ENCODE results near the gene ICAM1.

Gene ICAM1

GRCh38 chr19:10256551-10256950 lies 14.4 kb upstream of the ICAM1 start:
- peaks cover 50 to 58% of the 10 kb centered on the region in 2 donors for H3K36me3 Mint-ChIP-seq
- H3K9me3 Mint-ChIP-seq, result no peaks in the 10 kb centered on the region
- H3K4me3 Mint-ChIP-seq, result no peak overlapping the region
- DNase-seq (no peak), ATAC-seq (replicated peaks) (no peak)
- H3K27ac Mint-ChIP-seq, result no peak overlapping the region
- peaks cover 26 to 63% of the 10 kb centered on the region in 2 donors for H3K4me1 Mint-ChIP-seq
- H3K27me3 Mint-ChIP-seq, result no peaks in the 10 kb centered on the region

- no peaks in the 10 kb centered on the region for H3K9me3 Mint-ChIP-seq
- no peak for DNase-seq
- peaks cover 48 to 54% of the 10 kb centered on the region in 2 donors for H3K36me3 Mint-ChIP-seq
- no peak overlapping the region for H3K4me3 Mint-ChIP-seq
- H3K27me3 Mint-ChIP-seq, result no peaks in the 10 kb centered on the region
- ATAC-seq (replicated peaks), result no peak
- H3K27ac Mint-ChIP-seq, result peak overlapping the region; percentile 40
- peaks cover 25 to 58% of the 10 kb centered on the region in 2 donors for H3K4me1 Mint-ChIP-seq
These were observed 13.8 kb upstream of the ICAM1 start for GRCh38 chr19:10256970-10257615.

GRCh38 chr19:10258080-10258710 lies 12.7 kb upstream of the ICAM1 start:
- Mint-ChIP-seq H3K36me3 (peaks cover 47 to 52% of the 10 kb centered on the region in 2 donors), H3K9me3 (no peaks in the 10 kb centered on the region), H3K4me3 (no peak overlapping the region), H3K27ac (peak overlapping the region; percentile 20), H3K4me1 (peaks cover 23 to 51% of the 10 kb centered on the region in 2 donors), H3K27me3 (no peaks in the 10 kb centered on the region)
- DNase-seq (no peak), ATAC-seq (replicated peaks) (no peak)

- ATAC-seq (replicated peaks) (peak; percentile 82 to 86), DNase-seq (peak; percentile 82)
- Mint-ChIP-seq H3K9me3 (no peaks in the 10 kb centered on the region), H3K36me3 (peaks cover 40 to 44% of the 10 kb centered on the region in 2 donors), H3K4me3 (no peak overlapping the region), H3K27ac (peak overlapping the region; percentile 25), H3K27me3 (no peaks in the 10 kb centered on the region), H3K4me1 (peaks cover 19 to 42% of the 10 kb centered on the region in 2 donors)
These were observed 11.6 kb upstream of the ICAM1 start for GRCh38 chr19:10259162-10259905.

- Mint-ChIP-seq H3K36me3 (peaks cover 32 to 36% of the 10 kb centered on the region in 2 donors), H3K4me1 (peaks cover 18 to 38% of the 10 kb centered on the region in 2 donors), H3K27me3 (no peaks in the 10 kb centered on the region), H3K4me3 (peak overlapping the region in 1 of 2 donors; percentile 16), H3K27ac (peak overlapping the region; percentile 42), H3K9me3 (no peaks in the 10 kb centered on the region)
- peak; percentile 42 to 51 for ATAC-seq (replicated peaks)
- DNase-seq, result no peak
These were observed 10.8 kb upstream of the ICAM1 start for GRCh38 chr19:10260141-10260584.

GRCh38 chr19:10262771-10263170 lies 8.1 kb upstream of the ICAM1 start:
- DNase-seq, result no peak
- Mint-ChIP-seq H3K27ac (no peak overlapping the region), H3K4me3 (no peak overlapping the region), H3K4me1 (peaks cover 9 to 26% of the 10 kb centered on the region in 2 donors), H3K27me3 (no peaks in the 10 kb centered on the region), H3K9me3 (no peaks in the 10 kb centered on the region), H3K36me3 (peaks cover 14 to 18% of the 10 kb centered on the region in 2 donors)
- no peak for ATAC-seq (replicated peaks)

GRCh38 chr19:10266706-10267105 lies 4.2 kb upstream of the ICAM1 start:
- DNase-seq (no peak), ATAC-seq (replicated peaks) (no peak)
- Mint-ChIP-seq H3K4me1 (peaks cover 13 to 19% of the 10 kb centered on the region in 2 donors), H3K27me3 (no peaks in the 10 kb centered on the region), H3K27ac (no peak overlapping the region), H3K9me3 (no peaks in the 10 kb centered on the region), H3K4me3 (no peak overlapping the region), H3K36me3 (peaks cover 5 to 8% of the 10 kb centered on the region in 2 donors)

- Mint-ChIP-seq H3K4me1 (peaks cover 19 to 28% of the 10 kb centered on the region in 2 donors), H3K4me3 (no peak overlapping the region), H3K27ac (no peak overlapping the region), H3K36me3 (peaks cover 13 to 20% of the 10 kb centered on the region in 2 donors), H3K27me3 (no peaks in the 10 kb centered on the region), H3K9me3 (no peaks in the 10 kb centered on the region)
- DNase-seq (no peak), ATAC-seq (replicated peaks) (no peak)
These were observed 2.8 kb upstream of the ICAM1 start for GRCh38 chr19:10268071-10268470.

GRCh38 chr19:10269333-10270179 lies 1.4 kb upstream of the ICAM1 start:
- Mint-ChIP-seq H3K4me1 (peaks cover 22 to 39% of the 10 kb centered on the region in 2 donors), H3K9me3 (no peaks in the 10 kb centered on the region), H3K27me3 (no peaks in the 10 kb centered on the region), H3K36me3 (peaks cover 17 to 28% of the 10 kb centered on the region in 2 donors), H3K4me3 (peak overlapping the region; percentile 94 to 97), H3K27ac (peak overlapping the region; percentile 99)
- peak; percentile 86 for DNase-seq
- ATAC-seq (replicated peaks), result peak; percentile 67 to 71

GRCh38 chr19:10270180-10270615 lies 722 bp upstream of the ICAM1 start:
- Mint-ChIP-seq H3K27me3 (no peaks in the 10 kb centered on the region), H3K27ac (peak overlapping the region; percentile 99), H3K9me3 (no peaks in the 10 kb centered on the region), H3K4me3 (peak overlapping the region; percentile 94 to 97), H3K4me1 (peaks cover 26 to 46% of the 10 kb centered on the region in 2 donors), H3K36me3 (peaks cover 23 to 35% of the 10 kb centered on the region in 2 donors)
- ATAC-seq (replicated peaks) (peak; percentile 78 to 83), DNase-seq (peak; percentile 96)

GRCh38 chr19:10271543-10272086 lies 695 bp downstream of the ICAM1 start:
- Mint-ChIP-seq H3K4me1 (peaks cover 26 to 47% of the 10 kb centered on the region in 2 donors), H3K27me3 (no peaks in the 10 kb centered on the region), H3K27ac (peak overlapping the region; percentile 99), H3K36me3 (peaks cover 25 to 37% of the 10 kb centered on the region in 2 donors), H3K4me3 (peak overlapping the region; percentile 94 to 97), H3K9me3 (no peaks in the 10 kb centered on the region)
- peak; percentile 81 for DNase-seq
- peak; percentile 30 to 37 for ATAC-seq (replicated peaks)

GRCh38 chr19:10274589-10274988 lies 3.7 kb downstream of the ICAM1 start:
- H3K36me3 Mint-ChIP-seq, result peaks cover 44 to 63% of the 10 kb centered on the region in 2 donors
- H3K4me1 Mint-ChIP-seq, result peaks cover 36 to 69% of the 10 kb centered on the region in 2 donors
- no peaks in the 10 kb centered on the region for H3K9me3 Mint-ChIP-seq
- DNase-seq (no peak), ATAC-seq (replicated peaks) (no peak)
- no peaks in the 10 kb centered on the region for H3K27me3 Mint-ChIP-seq
- H3K27ac Mint-ChIP-seq, result peak overlapping the region; percentile 91
- peak overlapping the region; percentile 72 to 80 for H3K4me3 Mint-ChIP-seq

- Mint-ChIP-seq H3K9me3 (no peaks in the 10 kb centered on the region), H3K4me1 (peaks cover 30 to 53% of the 10 kb centered on the region in 2 donors), H3K27me3 (no peaks in the 10 kb centered on the region), H3K4me3 (peak overlapping the region; percentile 52 to 63), H3K27ac (peak overlapping the region; percentile 74), H3K36me3 (peaks cover 49 to 63% of the 10 kb centered on the region in 2 donors)
- ATAC-seq (replicated peaks), result peak; percentile 49 to 71
- DNase-seq, result no peak
These were observed 7.1 kb downstream of the ICAM1 start for GRCh38 chr19:10277795-10278589.

All from stimulated activated naive B cell treated with anti-CD40 and anti-IgM and Interleukin-4, amounts not matched to agents 10 μg/mL and 1 μg/mL and 100 μg/mL, for 72 hours (primary cell).